GM19463 (cell line): Measurements from ENCODE around the gene HLA-DQB2.
"Not testable (repeated sequence)": the region's sequence is repeated elsewhere in the genome, so short reads cannot be mapped to it uniquely, and the experiment has no call there.

Source experiments
- ATAC-seq: cut with Tn5 transposase; IDR thresholded peaks from one replicate; pipeline ENCODE4 v1.9.1; 2021; ENCODE audit warnings: mild to moderate bottlenecking, moderate library complexity; ENCODE audit not compliant: unreplicated experiment

Gene HLA-DQB2

GRCh38 chr6:32763421-32763820 lies at the start of gene HLA-DQB2:
Gene HLA-DQB2 (minus strand): TSS chr6:32763532. CDS start chr6:32763470, 62 bp downstream.
- no peak for ATAC-seq

GRCh38 chr6:32809171-32809570 lies 45.8 kb upstream of the HLA-DQB2 start:
- no peak for ATAC-seq

- ATAC-seq = no peak
Measured at GRCh38 chr6:32807020-32807580, 43.8 kb upstream of the HLA-DQB2 start.

- ATAC-seq = not testable (repeated sequence)
Measured at GRCh38 chr6:32805404-32805803, 42.1 kb upstream of the HLA-DQB2 start.

- ATAC-seq = no peak
Measured at GRCh38 chr6:32803416-32803815, 40.1 kb upstream of the HLA-DQB2 start.

GRCh38 chr6:32799740-32800139 lies 36.4 kb upstream of the HLA-DQB2 start:
- ATAC-seq = no peak

- ATAC-seq = no peak
Measured at GRCh38 chr6:32799168-32799567, 35.8 kb upstream of the HLA-DQB2 start.

- no peak for ATAC-seq
Measured at GRCh38 chr6:32796848-32797776, 33.8 kb upstream of the HLA-DQB2 start.

- ATAC-seq = no peak
Measured at GRCh38 chr6:32794510-32794909, 31.2 kb upstream of the HLA-DQB2 start.

- no peak for ATAC-seq
Measured at GRCh38 chr6:32792901-32793435, 29.6 kb upstream of the HLA-DQB2 start.

GRCh38 chr6:32790306-32790705 lies 27.0 kb upstream of the HLA-DQB2 start:
- ATAC-seq = no peak

- ATAC-seq = no peak
Measured at GRCh38 chr6:32785781-32786533, 22.6 kb upstream of the HLA-DQB2 start.

- ATAC-seq = not testable (repeated sequence)
Measured at GRCh38 chr6:32782923-32783322, 19.6 kb upstream of the HLA-DQB2 start.

GRCh38 chr6:32779036-32779435 lies 15.7 kb upstream of the HLA-DQB2 start:
- ATAC-seq = no peak

- ATAC-seq = no peak
Measured at GRCh38 chr6:32775071-32775470, 11.7 kb upstream of the HLA-DQB2 start.

GRCh38 chr6:32774426-32774825 lies 11.1 kb upstream of the HLA-DQB2 start:
- ATAC-seq = no peak

GRCh38 chr6:32772656-32773055 lies 9.3 kb upstream of the HLA-DQB2 start:
- ATAC-seq = no peak

GRCh38 chr6:32764048-32764447 lies 716 bp upstream of the HLA-DQB2 start:
- no peak for ATAC-seq

GRCh38 chr6:32761548-32761947 lies 1.8 kb downstream of the HLA-DQB2 start:
- no peak for ATAC-seq

GRCh38 chr6:32761072-32761471 lies 2.3 kb downstream of the HLA-DQB2 start:
- ATAC-seq = no peak

- ATAC-seq = no peak
Measured at GRCh38 chr6:32759669-32760068, 3.7 kb downstream of the HLA-DQB2 start.
